SJSA1 (cell line): ENCODE data around the gene PARP9. TPM values are rescaled to one million over a fixed set of nuclear protein-coding genes. Genes with fewer than 3 reads are reported as not detected.

Source experiments
- DNase-seq, 2 experiments: peaks; one replicate each; pipeline ENCODE4 v3.0.0-alpha.2; 2015 to 2020; ENCODE audit warnings: low spot score in 2 of 2, low read depth in 1 of 2
- H3K27ac ChIP-seq: fragments of 250-450 bp; sonication (Bioruptor Pico); 2 replicates; pipeline ENCODE4 v1.5.1; 2020; ENCODE audit warnings: mild to moderate bottlenecking, moderate library complexity
- H3K27me3 ChIP-seq: fragments of 250-450 bp; sonication (Bioruptor Pico); replicated peaks from 2 replicates; pipeline ENCODE4 v1.5.1; 2020; ENCODE audit warnings: mild to moderate bottlenecking, moderate library complexity
- H3K36me3 ChIP-seq: fragments of 250-450 bp; sonication (Bioruptor Pico); 2 replicates; pipeline ENCODE4 v1.5.1; 2020; ENCODE audit warnings: mild to moderate bottlenecking
- H3K4me1 ChIP-seq: fragments of 250-450 bp; sonication (Bioruptor Pico); replicated peaks from 2 replicates; pipeline ENCODE4 v1.6.1; 2021; ENCODE audit warnings: mild to moderate bottlenecking
- H3K4me3 ChIP-seq: fragments of 250-450 bp; sonication (Bioruptor Pico); 2 replicates; pipeline ENCODE4 v1.5.1; 2020; ENCODE audit warnings: mild to moderate bottlenecking
- H3K9me3 ChIP-seq: fragments of 250-450 bp; sonication (Bioruptor Pico); replicated peaks from 2 replicates; pipeline ENCODE4 v1.5.1; 2020; ENCODE audit warnings: mild to moderate bottlenecking
- total RNA-seq: library from RNA; depleted of rRNA; stranded (reverse); fragments of >200 nt; shearing (Covaris generic); gene quantifications from 2 replicates; pipeline ENCODE4 v1.2.3, GENCODE V29; 2014; rRNA removed

The PARP9 gene
- total RNA-seq: 7.3 and 8.3 TPM in 2 replicates

GRCh38 chr3:122564155-122564912 lies at the start of gene PARP9, which contains the start of gene DTX3L:
TSS of gene PARP9 (minus strand) at chr3:122564300. CDS start at chr3:122559620, 4,680 bp downstream.
TSS of gene DTX3L (plus strand) at chr3:122564338. CDS start at chr3:122564427, 89 bp downstream.
- DNase-seq: peak; percentile 78 to 81
- peaks cover 43% of the 10 kb centered on the region for H3K36me3 ChIP-seq
- peak within 1 kb of the TSS; percentile 95 for H3K27ac ChIP-seq
- peak within 1 kb of the TSS; percentile 92 for H3K4me3 ChIP-seq
- H3K9me3 ChIP-seq: no peaks in the 10 kb centered on the region
- H3K4me1 ChIP-seq: peaks cover 10% of the 10 kb centered on the region
- no peaks in the 10 kb centered on the region for H3K27me3 ChIP-seq

DNA sequence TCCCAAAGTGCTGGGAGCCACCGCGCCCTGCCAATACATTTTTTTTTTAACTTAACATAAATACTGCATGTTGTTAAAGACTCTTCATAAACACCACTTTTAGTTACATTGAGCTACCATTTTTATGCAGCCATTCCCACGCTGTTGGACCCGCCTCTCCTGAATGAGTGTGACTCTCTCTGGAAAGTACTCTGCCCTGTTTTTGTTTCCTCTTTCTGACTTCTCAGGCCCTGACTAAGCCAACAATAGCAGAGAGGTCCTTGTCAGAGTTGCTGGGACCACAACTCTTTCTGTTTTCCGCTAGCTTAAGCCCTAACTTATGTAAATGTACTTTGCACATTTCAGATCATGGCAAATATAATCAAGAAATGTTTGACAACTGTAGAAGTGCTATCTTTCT lies 48.6 kb upstream of the PARP9 start:
- no peaks in the 10 kb centered on the region; the same call in 1 of the 2 replicates for H3K9me3 ChIP-seq
- no peaks in the 10 kb centered on the region for H3K36me3 ChIP-seq
- H3K27ac ChIP-seq: no peak overlapping the region
- 0 out of 2 replicates have a peak, but pooled peaks cover 3% of the 10 kb centered on the region for H3K4me1 ChIP-seq
- no peaks in the 10 kb centered on the region for H3K27me3 ChIP-seq
- H3K4me3 ChIP-seq: no peak overlapping the region
- no peak for DNase-seq

- Histone ChIP-seq H3K4me1 (0 out of 2 replicates have a peak, but pooled peaks cover 3% of the 10 kb centered on the region), H3K36me3 (no peaks in the 10 kb centered on the region), H3K9me3 (no peaks in the 10 kb centered on the region; the same call in 1 of the 2 replicates), H3K4me3 (no peak overlapping the region), H3K27ac (peak overlapping the region; percentile 85), H3K27me3 (no peaks in the 10 kb centered on the region)
- DNase-seq: peak in 1 of 2 experiments; percentile 75
Measured at GRCh38 chr3:122609798-122610559, 45.9 kb upstream of the PARP9 start.

DNA sequence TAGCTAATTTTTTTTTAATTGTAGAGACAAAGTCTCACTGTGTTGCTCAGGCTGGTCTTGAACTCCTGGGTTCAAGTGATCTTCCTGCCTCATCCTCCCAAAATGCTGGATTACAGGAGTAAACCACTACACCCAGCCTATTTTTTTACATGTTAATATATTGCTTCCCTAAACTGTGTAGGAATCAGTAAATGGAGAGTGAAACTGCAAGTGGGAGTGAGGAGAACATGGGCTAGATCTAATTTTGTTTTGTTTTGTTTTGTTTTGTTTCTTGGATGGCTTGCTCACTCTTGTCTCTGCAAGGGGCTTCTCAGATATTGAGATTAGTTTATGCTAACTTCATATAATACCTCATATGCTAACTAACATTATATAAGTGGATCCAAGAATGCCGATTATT lies 44.8 kb upstream of the PARP9 start:
- DNase-seq: no peak
- 0 out of 2 replicates have a peak, but pooled peaks cover 3% of the 10 kb centered on the region for H3K4me1 ChIP-seq
- H3K36me3 ChIP-seq: no peaks in the 10 kb centered on the region

GRCh38 chr3:122606330-122606729 lies 42.2 kb upstream of the PARP9 start:
- Histone ChIP-seq H3K4me3 (no peak overlapping the region), H3K9me3 (no peaks in the 10 kb centered on the region; the same call in 1 of the 2 replicates), H3K27ac (no peak overlapping the region), H3K27me3 (no peaks in the 10 kb centered on the region), H3K36me3 (no peaks in the 10 kb centered on the region), H3K4me1 (0 out of 2 replicates have a peak, but pooled peaks cover 3% of the 10 kb centered on the region)
- no peak for DNase-seq

More for the DNA sequence above, 44.8 kb upstream of the PARP9 start:
- Histone ChIP-seq H3K27me3 (no peaks in the 10 kb centered on the region), H3K4me3 (no peak overlapping the region), H3K27ac (no peak overlapping the region), H3K9me3 (no peaks in the 10 kb centered on the region; the same call in 1 of the 2 replicates)

DNA sequence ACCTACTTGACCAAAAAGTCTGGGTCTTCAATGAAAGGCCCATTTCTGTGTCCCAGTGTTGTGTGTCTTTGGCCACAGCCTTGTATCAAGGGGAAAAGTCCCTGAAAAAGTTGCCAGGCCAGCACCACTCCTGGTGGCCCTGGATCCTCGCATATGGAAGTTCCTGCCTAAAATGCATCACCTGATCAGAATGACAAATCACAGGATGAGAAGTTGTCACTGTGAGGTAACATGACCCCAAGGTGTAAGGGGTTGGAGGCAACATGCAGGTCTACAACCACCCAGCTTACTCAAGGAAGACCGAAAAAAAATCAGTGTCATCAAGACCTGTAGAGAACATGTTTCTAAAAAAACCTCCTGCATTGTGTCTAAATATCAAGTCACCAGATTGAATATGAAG lies 39.0 kb upstream of the PARP9 start:
- no peaks in the 10 kb centered on the region for H3K9me3 ChIP-seq
- no peak overlapping the region for H3K27ac ChIP-seq
- no peaks in the 10 kb centered on the region for H3K27me3 ChIP-seq
- DNase-seq: no peak
- H3K4me1 ChIP-seq: no peaks in the 10 kb centered on the region
- H3K4me3 ChIP-seq: no peak overlapping the region
- no peaks in the 10 kb centered on the region for H3K36me3 ChIP-seq

- Histone ChIP-seq H3K4me1 (no peaks in the 10 kb centered on the region), H3K9me3 (no peaks in the 10 kb centered on the region), H3K4me3 (no peak overlapping the region), H3K27me3 (no peaks in the 10 kb centered on the region), H3K36me3 (no peaks in the 10 kb centered on the region), H3K27ac (no peak overlapping the region)
- no peak for DNase-seq
Measured at GRCh38 chr3:122602011-122602710, 38.1 kb upstream of the PARP9 start.

GRCh38 chr3:122598556-122598955 lies 34.5 kb upstream of the PARP9 start:
- no peak overlapping the region for H3K27ac ChIP-seq
- H3K27me3 ChIP-seq: no peaks in the 10 kb centered on the region
- H3K4me1 ChIP-seq: no peaks in the 10 kb centered on the region
- no peak overlapping the region for H3K4me3 ChIP-seq
- H3K36me3 ChIP-seq: no peaks in the 10 kb centered on the region
- H3K9me3 ChIP-seq: no peaks in the 10 kb centered on the region
- no peak for DNase-seq

- H3K27ac ChIP-seq: no peak overlapping the region
- no peak for DNase-seq
- H3K36me3 ChIP-seq: no peaks in the 10 kb centered on the region
- no peaks in the 10 kb centered on the region for H3K4me1 ChIP-seq
- no peaks in the 10 kb centered on the region for H3K27me3 ChIP-seq
- no peak overlapping the region for H3K4me3 ChIP-seq
- no peaks in the 10 kb centered on the region for H3K9me3 ChIP-seq
Measured at GRCh38 chr3:122598151-122598550, 34.1 kb upstream of the PARP9 start.

- Histone ChIP-seq H3K27ac (no peak overlapping the region), H3K9me3 (no peaks in the 10 kb centered on the region), H3K4me1 (no peaks in the 10 kb centered on the region), H3K4me3 (no peak overlapping the region), H3K27me3 (no peaks in the 10 kb centered on the region), H3K36me3 (no peaks in the 10 kb centered on the region)
- no peak for DNase-seq
Measured at GRCh38 chr3:122594025-122594424, 29.9 kb upstream of the PARP9 start.

DNA sequence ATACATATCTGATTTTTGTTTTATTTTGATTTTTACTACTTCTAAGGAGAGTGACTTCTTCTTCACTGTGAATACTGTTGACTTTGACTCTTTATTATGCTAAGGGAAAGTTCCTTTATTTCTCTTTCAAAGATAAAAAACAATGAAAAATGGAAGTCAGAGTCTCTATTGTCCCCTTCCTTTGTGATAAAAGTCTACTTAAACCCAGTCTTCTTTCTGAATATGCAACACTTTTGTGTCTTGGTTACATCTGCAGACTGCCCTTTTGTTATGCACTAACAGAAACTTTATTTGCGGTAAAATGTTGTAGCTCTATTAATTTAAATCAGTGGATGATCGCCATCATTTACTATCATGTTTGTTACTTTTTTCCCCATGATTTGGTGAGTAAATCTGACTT lies 26.5 kb upstream of the PARP9 start:
- Histone ChIP-seq H3K27ac (no peak overlapping the region), H3K4me1 (no peaks in the 10 kb centered on the region), H3K9me3 (no peaks in the 10 kb centered on the region), H3K36me3 (no peaks in the 10 kb centered on the region), H3K4me3 (no peak overlapping the region), H3K27me3 (no peaks in the 10 kb centered on the region)
- no peak for DNase-seq

DNA sequence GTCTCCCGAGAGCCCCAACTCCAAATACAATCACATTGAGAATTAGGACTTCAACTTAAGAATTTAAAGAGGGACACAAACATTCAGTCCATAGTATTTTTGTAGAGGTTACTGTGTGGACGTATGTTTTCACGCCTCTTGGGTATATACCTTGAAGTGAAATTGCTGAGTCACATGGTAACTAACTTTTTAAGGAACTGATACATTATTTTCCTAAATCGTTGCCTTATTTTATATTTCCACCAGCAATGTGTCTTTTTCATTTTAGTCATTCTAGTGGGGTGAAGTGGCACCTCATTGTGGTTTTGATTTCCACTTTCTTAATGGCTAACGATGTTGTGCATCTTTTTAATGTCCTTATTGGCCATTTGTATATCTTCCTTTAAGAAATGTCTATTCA lies 25.2 kb upstream of the PARP9 start:
- H3K9me3 ChIP-seq: no peaks in the 10 kb centered on the region
- no peak overlapping the region for H3K4me3 ChIP-seq
- H3K36me3 ChIP-seq: no peaks in the 10 kb centered on the region
- no peak for DNase-seq
- no peaks in the 10 kb centered on the region for H3K4me1 ChIP-seq
- H3K27ac ChIP-seq: no peak overlapping the region
- no peaks in the 10 kb centered on the region for H3K27me3 ChIP-seq

DNA sequence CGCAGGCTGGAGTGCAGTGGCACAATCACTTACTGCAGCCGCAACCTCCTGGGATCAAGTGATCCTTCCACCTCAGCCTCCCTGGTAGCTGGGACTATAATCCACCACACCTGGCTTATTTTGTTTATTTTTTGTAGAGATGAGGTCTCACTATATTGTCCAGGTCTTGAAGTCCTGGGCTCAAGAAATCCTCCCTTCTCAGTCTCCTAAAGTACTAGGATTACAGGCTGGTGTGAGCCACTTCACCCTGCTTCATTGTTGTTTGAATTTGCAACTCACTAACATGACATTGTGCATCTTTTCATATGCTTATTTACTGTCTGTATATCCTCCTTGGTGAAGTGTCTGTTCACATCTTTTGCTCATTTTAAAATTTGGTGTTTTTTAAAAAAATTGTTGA lies 23.5 kb upstream of the PARP9 start:
- H3K27ac ChIP-seq: no peak overlapping the region
- no peaks in the 10 kb centered on the region for H3K36me3 ChIP-seq
- H3K9me3 ChIP-seq: peaks cover under 1% of the 10 kb centered on the region; the same call in 1 of the 2 replicates
- H3K4me3 ChIP-seq: no peak overlapping the region
- H3K27me3 ChIP-seq: no peaks in the 10 kb centered on the region
- H3K4me1 ChIP-seq: no peaks in the 10 kb centered on the region
- no peak for DNase-seq
